Limb (tissue), 2 donors: ENCODE results near the gene LMO2.

Experiments used
- DNase-seq, 2 donors: peaks; one replicate each; pipeline ENCODE4 v3.0.0-alpha.2; 2016; ENCODE audit errors: extremely low spot score in 2 of 2

The LMO2 gene

DNA sequence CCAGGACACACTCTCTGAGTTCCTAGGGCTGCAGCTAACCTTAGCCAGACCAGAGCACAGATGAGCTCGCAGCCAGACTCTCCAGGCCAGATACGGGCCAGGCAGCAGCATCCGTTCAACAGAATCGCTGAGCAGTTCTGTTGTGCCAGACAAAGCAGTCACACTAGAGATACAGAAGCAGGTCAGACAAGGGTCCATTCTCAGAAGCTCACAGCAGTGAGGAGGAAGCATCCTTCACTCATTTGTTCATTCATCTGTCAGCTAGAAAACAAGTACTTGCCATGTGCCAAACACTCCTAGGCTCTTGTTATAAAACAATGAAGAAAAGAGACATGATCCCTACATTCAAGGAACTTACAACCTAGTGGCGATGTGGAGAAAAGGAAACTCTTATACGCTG is 2.6 kb downstream of the LMO2 start:
- DNase-seq: no peak

GRCh38 chr11:33887886-33888285 is 4.0 kb downstream of the LMO2 start:
- DNase-seq: no peak

GRCh38 chr11:33885338-33886005 is 6.4 kb downstream of the LMO2 start:
- no peak for DNase-seq

DNA sequence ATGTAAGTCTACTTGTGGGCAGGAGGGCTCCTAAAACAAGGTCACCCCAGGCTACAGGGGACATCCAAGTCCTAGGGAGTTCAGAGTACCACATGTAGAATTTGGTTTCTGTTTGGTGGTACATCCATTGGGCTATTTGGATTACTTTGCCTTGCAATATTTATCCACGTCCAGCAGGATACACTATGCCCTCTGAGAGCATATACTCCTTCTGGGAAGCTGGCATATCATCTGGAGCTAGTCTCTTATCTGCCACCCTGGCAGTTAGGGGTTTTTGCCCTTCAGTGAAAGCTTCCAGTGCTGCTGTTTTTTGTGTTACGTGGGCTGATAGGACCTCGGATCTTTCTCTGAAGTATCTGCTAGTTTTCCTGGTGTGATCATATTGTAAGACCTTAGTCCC is 7.3 kb downstream of the LMO2 start:
- no peak for DNase-seq

DNA sequence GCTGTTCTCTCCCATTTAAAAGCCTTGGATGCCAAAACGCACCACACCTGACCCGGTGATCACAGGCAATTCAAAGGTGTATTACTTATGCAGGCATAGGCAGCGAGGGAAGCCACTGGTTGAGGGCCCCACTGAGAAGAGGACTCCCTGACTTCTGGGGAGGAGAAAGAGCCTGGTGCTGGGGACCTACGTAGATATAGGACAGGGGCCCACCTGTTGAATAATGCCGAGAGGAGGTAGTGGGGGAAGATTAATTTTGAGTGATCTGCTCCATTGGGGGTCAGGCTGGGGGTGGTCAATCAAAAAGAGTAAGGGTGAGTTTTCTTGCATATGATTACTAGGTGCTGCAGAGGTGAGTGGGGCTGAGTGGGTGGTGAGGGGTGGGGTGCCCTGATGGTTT is 7.8 kb downstream of the LMO2 start:
- no peak for DNase-seq

- no peak for DNase-seq
Observed at GRCh38 chr11:33881651-33882503, 10.0 kb downstream of the LMO2 start.

DNA sequence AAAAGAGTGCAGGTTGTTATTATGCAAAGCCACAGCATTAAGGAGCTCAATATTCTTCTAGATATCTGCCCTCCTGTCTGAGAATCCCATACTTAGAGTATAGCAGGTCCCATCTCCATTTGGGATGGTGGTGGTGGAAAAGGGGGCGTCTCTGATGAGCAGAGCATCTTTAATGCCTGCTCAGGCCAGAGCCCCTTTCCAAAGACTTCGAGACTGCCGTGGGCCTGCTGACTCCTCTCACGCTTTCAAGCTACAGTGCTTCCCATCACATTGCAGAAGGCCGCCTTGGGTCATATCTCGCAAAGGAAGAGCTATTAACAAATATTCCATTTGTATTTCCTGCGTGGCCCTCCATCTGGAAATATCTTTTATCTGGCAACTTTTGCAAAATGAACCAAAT is 10.9 kb downstream of the LMO2 start:
- DNase-seq: no peak

GRCh38 chr11:33879375-33879774 is 12.5 kb downstream of the LMO2 start:
- DNase-seq: no peak

DNA sequence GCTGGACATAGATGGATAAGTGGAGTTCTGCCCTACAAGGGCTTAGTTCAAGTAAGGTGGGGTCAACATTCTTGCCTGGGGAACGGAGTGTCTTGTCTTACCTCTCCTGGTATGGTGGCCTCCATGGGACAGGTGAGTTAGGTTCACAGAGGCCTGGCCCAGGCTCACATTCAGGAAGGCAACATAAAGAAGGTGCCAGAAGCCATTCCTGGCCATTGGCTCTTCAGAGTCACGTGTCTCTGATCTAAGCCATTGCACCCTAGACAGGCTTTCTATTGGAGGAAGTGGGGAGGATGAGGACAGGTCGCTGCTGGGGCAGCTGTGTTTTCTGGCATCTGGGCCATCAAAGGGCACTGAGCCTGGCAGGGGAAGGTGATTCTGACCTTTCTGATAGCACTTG is 14.8 kb downstream of the LMO2 start:
- no peak for DNase-seq

DNA sequence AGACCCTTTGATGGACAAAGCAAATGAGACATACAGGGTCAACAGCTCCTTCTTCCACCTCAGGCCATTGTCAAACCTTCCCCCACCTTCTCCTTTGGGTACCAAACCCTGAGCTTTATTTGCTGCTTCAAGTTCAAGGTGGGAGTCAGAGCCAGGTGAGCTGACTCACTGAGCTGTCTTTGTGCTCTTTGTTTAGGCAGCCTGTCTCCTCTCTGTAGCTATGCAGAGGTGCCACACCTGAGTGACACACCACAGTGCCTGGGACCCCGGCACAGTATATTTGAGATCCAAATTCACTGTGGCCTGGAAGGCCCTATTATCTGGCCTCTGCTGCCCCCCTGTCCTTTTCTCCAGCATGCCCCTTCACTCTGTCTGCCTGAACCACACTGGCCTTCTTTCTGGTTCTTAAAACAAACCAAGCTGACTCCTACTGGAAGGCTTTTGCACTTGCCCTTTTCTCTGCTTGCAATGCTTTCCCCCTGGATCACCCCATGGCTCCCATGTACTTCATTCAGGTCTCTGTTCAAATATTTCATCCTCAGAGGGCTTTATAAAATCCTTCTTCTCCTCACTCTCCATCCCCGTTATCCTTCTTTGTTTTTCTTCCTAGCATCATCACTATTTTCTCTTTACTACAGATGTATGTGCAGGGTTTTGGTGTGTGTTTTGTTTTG is 16.1 kb downstream of the LMO2 start:
- DNase-seq: no peak

DNA sequence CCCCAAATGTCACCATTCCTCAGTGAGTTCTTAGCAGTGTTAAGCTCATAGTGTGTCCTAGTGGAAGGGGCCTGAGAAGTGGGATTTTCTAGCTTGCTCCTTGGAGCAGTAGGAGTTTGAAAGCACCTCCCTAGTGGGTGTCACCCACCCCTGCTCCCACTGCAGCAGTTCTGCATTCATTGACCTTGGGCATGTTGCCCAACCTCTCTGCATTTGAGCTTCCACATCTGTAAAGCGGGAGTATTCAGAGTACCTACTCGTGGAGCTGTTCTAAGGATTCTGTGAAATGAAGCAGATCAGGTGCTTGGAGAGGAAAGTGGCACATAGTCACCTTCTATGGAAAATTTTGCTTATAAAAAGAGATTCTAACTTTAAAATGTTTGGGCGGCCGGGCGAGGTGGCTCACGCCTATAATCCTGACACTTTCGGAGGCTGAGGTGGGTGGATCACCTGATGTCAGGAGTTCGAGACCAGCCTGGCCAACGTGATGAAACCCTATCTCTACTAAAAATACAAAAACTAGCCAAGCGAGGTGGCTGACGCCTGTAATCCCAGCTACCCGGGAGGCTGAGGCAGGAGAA is 16.9 kb downstream of the LMO2 start:
- DNase-seq: no peak

GRCh38 chr11:33874433-33874832 is 17.4 kb downstream of the LMO2 start:
- no peak for DNase-seq

DNA sequence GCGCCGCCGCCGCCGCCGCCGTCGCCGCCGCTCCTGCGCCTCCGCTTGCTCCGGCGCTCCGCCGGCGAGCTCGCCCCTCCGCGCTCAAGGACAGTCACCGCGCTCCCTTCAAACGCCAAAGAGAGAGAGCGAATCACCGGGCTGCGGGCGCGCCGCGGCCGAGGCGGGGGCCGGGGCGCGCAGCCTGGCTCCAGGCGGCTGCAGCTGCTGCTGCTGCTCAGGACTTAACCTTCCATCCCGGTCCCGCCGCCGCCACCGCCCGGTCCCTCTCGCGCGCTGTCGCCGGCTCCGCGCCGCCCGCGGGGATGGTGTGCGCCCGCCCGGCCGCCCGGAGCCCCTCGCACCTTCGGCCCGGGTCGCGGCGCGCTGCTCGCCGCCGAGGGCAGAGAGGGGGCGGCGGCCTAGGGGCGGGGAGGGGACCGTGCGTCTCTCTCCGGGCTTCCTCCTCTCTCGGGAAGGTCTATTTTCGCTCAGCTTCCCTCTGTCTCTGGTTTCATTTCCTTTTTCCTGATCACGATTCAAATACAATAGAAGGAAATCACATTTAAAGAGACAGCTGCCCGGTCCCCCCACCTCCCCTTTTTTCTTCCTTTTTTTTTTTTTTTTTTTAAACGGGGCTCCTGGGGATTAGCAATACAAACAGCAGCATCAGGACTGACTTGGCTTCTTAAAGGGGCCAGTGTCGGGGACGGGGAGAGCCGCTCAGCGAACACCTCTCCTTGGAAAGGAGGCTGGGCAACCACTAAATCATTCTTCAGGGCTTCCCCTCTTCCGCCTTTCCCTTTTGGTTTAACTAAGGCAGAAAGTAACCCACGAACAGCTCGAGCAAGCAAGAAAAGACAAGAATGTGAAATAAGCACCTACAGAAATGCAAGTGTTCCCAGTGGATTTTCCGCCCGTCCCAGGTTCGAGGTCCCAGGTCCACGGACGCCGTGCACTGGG is 22.1 kb downstream of the LMO2 start:
- peak; percentile 24 to 66 for DNase-seq

- peak in 1 of 2 donors; percentile 50 for DNase-seq
Observed at GRCh38 chr11:33868647-33869461, 23.0 kb downstream of the LMO2 start.

DNA sequence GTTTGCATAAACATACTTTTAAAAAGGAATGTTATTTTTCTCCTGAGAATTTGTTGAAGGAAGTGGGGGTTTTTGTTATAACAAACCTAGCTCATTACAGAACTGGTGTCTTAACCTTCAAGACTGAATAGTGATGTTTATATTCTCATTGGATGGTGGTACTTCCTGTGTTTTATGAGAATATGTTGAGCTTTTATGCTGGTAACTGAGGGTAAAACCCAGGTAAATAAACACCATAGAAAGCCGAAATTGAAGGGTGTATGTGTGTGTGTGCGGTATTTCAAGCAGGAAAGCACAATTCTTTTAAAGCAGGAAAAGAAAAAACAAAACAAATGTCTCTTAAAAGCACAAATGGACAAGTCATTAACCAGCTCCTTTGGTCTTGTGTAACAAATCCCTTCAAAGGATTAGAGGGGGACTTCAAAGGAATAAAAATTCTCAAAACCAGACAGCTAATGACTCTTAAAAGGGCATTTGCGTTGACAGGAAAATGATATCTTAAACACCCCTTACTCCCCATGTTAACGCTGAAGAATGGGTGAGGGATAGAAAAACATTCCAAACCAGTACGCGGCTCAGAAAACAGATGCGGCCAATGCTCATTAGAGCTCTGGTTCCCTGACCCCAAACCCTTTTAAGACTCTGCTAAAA is 23.8 kb downstream of the LMO2 start:
- no peak for DNase-seq

DNA sequence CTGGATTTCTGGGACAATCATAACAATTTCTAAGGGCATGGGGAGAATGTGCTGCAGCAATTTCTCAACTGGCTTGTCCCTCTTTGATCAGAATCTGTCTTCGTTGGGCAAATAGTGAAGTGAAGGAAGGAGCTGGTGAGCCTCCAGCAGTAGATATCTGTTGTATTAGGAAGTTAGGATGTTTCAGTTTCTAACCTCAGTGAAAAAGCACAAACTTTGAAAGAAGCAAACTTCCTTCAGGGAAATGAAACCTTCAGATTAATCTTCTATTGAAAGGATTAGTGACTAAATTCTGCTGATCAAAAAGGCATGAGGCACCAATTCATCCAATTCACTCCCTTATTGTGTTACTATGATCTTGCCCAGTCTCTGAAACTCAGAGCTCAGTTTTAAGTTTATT is 24.3 kb downstream of the LMO2 start:
- no peak for DNase-seq

DNA sequence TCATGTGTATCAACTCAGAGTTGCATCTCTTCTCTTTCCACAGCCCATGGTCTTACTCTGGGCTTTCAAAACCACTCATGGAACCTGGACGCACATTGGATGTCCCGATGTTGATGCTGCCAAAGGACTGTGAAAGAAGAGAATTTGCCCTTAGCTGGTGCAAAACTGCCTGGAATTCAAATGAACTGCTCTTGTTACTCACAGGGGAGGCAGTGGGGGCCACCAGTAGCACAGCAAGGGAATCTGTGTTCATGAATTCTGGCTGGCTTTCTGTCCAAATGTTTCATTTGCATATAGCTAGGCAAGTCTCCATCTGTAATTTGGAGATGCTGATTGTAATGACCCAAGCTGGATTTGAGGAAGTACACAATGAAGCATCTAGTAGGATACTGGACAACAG is 24.9 kb downstream of the LMO2 start:
- DNase-seq: no peak

DNA sequence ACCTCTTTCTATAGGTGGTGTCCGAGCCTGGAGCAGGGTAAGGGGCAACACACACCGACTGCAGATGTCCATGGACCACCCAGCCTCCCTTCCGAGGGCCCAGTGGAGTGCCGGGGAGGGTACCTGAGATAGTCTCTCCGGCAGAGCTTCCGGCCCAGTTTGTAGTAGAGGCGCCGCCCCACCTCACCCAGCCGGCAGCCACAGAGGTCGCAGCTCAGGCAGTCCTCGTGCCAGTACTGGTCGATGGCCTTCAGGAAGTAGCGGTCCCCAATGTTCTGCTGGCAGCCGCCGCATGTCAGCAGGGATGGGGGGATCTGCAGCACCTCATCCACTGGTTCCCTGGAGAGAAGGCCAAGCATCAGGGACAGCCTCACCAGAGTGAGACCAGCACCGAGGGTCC is 27.4 kb downstream of the LMO2 start:
- no peak for DNase-seq

DNA sequence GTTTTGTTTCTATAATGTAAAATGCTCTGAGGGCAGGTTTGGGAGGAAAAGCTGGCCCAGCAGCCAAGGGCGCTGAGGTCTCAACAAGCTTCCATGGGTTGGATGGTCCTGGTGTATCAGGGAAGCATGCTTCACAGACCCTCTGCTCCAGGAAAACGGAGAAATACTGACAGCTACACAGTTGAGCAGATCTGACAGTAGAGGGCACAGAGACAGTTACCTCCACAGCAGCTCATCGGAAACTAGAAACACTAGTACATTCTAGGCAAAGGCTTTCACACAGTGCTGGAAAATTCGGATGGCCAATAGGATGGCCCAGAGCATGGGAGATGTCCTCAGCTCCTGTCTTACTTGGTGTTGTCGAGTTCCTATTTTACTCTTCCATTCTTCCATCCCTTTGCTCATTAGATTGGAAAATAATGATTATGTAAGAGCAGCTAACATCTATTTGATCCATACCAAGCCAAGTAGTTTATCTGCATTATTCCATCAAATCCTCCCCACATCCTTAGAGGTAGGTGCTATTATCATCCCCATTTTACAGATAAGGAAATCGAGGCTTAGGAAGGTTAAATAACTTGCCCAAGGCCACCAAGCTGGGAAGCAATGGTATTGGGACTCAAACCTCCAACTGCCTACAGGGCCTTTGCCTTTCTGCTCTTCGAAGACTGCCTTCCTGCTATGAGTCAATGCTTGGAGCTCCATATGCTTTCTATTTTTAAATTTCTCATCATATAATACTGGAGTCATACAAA is 28.3 kb downstream of the LMO2 start:
- DNase-seq: no peak
